ENCODE results near the gene SHISAL2A. TPM values are rescaled to one million over a fixed set of nuclear protein-coding genes. Genes with fewer than 3 reads are reported as not detected.

Gene SHISAL2A
- total RNA-seq, 4 donors from 2014 or later, result 0.88 to 7.4 (median 1.7) TPM; not detected in 1

- peak in 2 of 3 donors; percentile 51 for DNase-seq
- TF ChIP-seq CTCF (IDR thresholded peaks at IDR 0.05), result no peak
- no peak for TF ChIP-seq POLR2A (IDR thresholded peaks at IDR 0.05)
- no peaks in the 10 kb centered on the region for H3K9me3 ChIP-seq
- H3K36me3 ChIP-seq, result no peaks in the 10 kb centered on the region
- H3K27ac ChIP-seq, result no peak overlapping the region
- H3K4me3 ChIP-seq, result no peak overlapping the region
- H3K4me1 ChIP-seq, result no peaks in the 10 kb centered on the region
- H3K27me3 ChIP-seq, result no peaks in the 10 kb centered on the region
Measured at GRCh38 chr1:52665006-52665941, 32.3 kb downstream of the SHISAL2A start.

GRCh38 chr1:52667290-52667689 lies 34.3 kb downstream of the SHISAL2A start:
- Histone ChIP-seq H3K27ac (no peak overlapping the region), H3K27me3 (no peaks in the 10 kb centered on the region), H3K4me1 (no peaks in the 10 kb centered on the region), H3K36me3 (no peaks in the 10 kb centered on the region), H3K9me3 (no peaks in the 10 kb centered on the region), H3K4me3 (no peak overlapping the region)
- DNase-seq, result no peak
- TF ChIP-seq POLR2A (IDR thresholded peaks at IDR 0.05) (no peak), CTCF (IDR thresholded peaks at IDR 0.05) (no peak)

- Histone ChIP-seq H3K9me3 (no peaks in the 10 kb centered on the region), H3K27me3 (no peaks in the 10 kb centered on the region), H3K4me1 (no peaks in the 10 kb centered on the region), H3K36me3 (no peaks in the 10 kb centered on the region), H3K27ac (no peak overlapping the region), H3K4me3 (no peak overlapping the region)
- TF ChIP-seq CTCF (IDR thresholded peaks at IDR 0.05), result no peak
- no peak for TF ChIP-seq POLR2A (IDR thresholded peaks at IDR 0.05)
- DNase-seq, result no peak
Measured at GRCh38 chr1:52667984-52668383, 35.0 kb downstream of the SHISAL2A start.

GRCh38 chr1:52668711-52669110 lies 35.7 kb downstream of the SHISAL2A start:
- Histone ChIP-seq H3K4me1 (no peaks in the 10 kb centered on the region), H3K27ac (no peak overlapping the region), H3K36me3 (no peaks in the 10 kb centered on the region), H3K4me3 (no peak overlapping the region), H3K9me3 (no peaks in the 10 kb centered on the region), H3K27me3 (no peaks in the 10 kb centered on the region)
- TF ChIP-seq POLR2A (IDR thresholded peaks at IDR 0.05), result no peak
- TF ChIP-seq CTCF (IDR thresholded peaks at IDR 0.05), result no peak
- no peak for DNase-seq

- Histone ChIP-seq H3K4me1 (no peaks in the 10 kb centered on the region), H3K27ac (no peak overlapping the region), H3K4me3 (no peak overlapping the region), H3K36me3 (no peaks in the 10 kb centered on the region), H3K27me3 (no peaks in the 10 kb centered on the region), H3K9me3 (no peaks in the 10 kb centered on the region)
- TF ChIP-seq POLR2A (IDR thresholded peaks at IDR 0.05) (no peak), CTCF (IDR thresholded peaks at IDR 0.05) (no peak)
- no peak for DNase-seq
Measured at GRCh38 chr1:52669696-52670095, 36.7 kb downstream of the SHISAL2A start.
